SKM-1 treated with dmso at 0.1 percent for 144 hours (cell line): Measurements from ENCODE around the gene GRIA3.
"Not testable (repeated sequence)": the region's sequence is repeated elsewhere in the genome, so short reads cannot be mapped to it uniquely, and the experiment has no call there.

Experiments
- DNase-seq: peaks from one replicate; lab custom pipeline; 2025; ENCODE audit not compliant: unreplicated experiment; lab: John Stamatoyannopoulos, UW

GRIA3 gene

GRCh38 chrX:123530726-123531125 is 346.6 kb downstream of the GRIA3 start:
- not testable (repeated sequence) for DNase-seq
